NCI-H2081 (cell line): ENCODE data around the gene NQO2.
A peak's percentile ranks its signal among the peaks of the same experiment; 100 is the strongest.
"Not testable (repeated sequence)": the region's sequence is repeated elsewhere in the genome, so short reads cannot be mapped to it uniquely, and the experiment has no call there.

Source experiments
- DNase-seq, 2 experiments: peaks; one replicate each; lab custom pipeline; 2025; lab: John Stamatoyannopoulos, UW

Gene NQO2

DNA sequence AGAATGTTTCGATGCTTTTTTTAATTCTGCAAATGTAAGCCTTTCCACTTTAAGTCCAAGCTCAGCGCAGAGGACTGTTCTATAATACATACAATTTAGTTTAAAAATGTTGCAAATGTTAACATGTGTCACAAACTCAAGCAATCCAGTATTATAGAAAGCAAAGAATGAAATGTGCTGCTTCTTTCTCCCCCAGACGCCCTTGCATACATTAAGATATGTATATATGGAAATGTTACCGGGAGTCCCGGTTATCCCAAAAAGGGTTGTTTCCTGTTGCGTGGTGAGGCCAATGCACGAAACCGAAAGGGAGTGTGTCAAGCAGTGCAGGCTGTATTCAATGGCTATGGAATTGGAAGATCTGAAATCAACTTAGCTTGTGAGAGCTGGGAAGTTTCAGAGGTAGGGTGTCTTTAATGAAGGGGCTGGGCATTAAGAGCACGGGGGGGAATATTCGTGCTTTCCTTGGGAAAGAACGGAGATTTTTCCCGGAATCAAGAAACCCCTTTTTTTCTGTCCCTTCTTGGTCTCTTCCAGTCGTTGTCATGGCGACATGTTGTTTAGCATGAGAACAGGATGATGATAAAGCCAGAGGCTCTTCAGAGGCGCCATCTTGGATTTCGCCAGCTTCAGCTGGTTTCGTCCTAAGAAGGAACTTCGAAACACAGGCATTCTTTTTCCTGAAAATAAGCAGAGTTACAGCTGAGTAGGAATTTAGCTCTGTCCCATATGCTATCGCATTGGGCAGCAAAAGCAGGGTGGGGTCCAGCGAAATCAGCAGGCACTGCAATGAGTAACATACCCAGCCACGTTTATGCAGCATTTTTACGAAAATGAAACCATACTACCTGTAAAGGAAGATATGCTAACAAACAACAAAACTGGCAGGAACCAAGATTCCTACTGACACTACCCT is 10.1 kb upstream of the NQO2 start:
- peak; percentile 91 to 95 for DNase-seq

- peak; percentile 29 to 42 for DNase-seq
Measured at GRCh38 chr6:2990248-2990931, 9.3 kb upstream of the NQO2 start.

GRCh38 chr6:2990932-2991506 is 8.7 kb upstream of the NQO2 start:
- DNase-seq: no peak

DNA sequence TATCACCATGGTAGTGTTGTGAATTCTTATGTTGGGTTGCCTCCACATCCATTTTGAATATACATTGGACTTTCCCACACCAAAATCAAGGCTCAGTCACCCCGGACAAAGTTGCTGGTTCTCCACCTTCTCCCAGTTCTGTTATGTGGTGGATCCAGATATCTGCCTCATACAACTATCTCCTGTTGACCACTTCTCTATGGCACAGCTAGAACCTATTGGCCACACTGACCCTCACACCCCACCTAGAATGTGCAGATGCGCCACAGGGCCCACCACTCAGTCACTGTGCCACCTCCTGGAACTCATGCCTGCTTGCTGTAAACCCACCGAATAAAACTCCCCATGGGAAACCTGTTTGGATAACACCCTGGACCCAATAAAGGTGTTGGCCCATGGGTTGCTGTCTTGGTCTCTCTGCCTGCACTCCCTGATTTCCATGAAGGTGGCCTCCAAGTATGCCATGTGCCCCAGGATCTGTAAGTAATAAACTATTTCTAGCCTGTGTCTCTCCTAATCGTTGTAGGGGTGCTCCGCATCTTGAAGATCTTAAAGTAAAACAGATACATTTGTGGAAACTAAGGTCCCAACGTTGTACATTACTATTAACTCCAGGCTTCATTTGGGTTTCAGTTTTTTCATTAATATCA is 7.2 kb upstream of the NQO2 start:
- DNase-seq: no peak

DNA sequence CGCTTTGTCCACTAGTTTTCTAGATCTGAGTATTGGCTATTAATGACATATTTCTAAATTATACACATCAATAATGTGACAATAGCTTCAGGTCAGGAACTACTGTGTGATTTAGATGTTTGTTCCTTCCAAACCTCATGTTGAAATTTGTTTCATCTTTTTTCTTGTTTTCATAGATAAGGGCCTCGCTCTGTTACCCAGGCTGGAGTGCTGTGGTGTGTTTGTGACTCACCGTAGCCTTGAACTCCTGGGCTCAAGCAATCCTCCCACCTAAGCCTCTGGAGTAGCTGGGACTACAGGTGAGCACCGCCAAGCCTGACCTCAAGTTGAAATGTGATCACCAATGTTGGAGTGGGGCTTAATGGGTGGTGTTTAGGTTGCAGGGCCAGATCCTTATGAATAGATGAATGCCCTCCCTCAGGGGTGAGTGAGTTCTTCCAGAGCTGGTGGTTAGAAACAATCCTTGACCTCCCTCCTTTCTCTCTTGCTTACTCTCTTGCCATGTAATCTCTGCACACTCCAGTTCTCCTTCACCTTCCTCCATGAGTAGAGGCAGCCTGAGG is 5.9 kb upstream of the NQO2 start:
- no peak for DNase-seq

GRCh38 chr6:2998249-2998997 is 1.3 kb upstream of the NQO2 start:
- DNase-seq: not testable (repeated sequence)

DNA sequence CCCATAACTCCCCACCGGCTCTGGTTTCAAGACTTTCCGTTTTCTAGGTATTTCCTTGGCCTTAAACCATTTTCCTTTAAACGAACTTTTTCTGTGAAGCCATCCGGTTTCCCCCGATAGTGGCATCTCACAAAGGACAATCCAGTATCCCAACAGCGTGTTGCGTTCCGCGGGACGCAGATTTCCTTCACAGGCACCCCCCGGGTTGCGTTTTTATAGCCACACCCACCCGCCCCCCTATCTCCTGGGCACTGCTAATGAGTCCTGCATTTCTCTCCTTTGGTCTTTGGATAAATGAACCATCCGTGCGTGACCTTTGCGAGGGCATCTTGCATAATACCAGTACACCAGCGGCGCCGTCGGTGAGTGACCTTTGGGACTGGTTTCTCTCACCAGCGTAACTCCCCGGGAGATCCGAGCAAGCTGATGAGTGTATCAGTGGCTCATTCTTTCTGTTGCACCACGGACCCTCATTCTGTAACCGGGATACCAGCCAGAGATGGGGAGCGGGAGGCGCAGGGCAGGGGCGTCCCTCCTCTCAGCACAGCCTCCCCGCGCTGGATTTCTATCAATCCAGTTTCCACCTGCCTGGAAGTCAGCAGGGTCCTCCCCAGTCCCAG is 586 bp upstream of the NQO2 start:
- DNase-seq: no peak

DNA sequence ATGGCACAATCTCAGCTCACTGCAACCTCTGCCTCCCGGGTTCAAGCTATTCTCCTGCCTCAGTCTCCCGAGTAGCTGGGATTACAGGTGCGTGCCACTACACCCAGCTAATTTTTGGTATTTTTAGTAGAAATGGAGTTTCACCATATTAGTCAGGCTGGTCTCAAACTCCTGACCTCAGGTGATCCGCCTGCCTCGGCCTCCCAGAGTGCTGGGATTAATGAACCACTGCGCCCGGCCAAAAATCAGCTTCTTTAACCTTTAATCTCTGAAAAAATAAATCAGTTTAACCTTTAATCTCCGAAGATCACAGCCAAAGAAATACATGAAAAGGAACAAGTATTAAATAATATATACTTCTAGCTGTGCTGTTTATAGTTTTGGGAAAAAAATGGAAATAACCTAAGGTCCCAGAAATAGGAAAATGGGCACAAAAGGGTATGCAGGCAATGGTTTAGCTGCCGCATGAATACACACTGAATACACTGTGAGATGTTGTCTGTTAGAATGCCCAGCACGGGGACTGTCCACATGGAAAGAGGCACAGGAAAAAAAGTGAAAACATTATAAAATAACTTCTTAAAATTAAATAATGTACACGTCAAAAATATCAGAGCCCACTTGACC is 1.6 kb downstream of the NQO2 start:
- no peak for DNase-seq

DNA sequence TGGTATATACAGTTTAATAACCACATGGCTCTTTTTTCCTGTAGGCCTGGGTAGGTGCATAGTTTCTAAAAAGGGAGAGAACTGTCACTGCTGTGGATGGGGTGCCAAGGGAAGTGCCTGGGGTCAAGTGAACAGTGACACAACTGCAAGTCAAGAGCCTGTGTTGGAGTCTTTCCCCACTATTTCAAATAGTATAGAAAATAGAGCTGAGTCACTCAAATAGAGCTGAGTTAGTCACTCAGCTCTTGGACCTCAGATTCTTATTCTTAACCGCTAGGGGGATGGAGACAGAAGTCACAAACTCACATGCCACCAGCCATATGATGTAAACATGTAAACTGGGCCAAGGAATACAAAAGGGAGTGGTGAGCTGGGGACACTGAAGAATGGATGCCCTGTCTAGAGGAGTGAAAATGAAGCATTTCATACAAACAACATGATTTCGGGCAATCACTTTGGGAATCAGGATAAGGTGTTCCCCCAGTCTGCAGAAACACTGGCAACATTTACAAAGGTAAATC is 2.1 kb downstream of the NQO2 start:
- DNase-seq: no peak

DNA sequence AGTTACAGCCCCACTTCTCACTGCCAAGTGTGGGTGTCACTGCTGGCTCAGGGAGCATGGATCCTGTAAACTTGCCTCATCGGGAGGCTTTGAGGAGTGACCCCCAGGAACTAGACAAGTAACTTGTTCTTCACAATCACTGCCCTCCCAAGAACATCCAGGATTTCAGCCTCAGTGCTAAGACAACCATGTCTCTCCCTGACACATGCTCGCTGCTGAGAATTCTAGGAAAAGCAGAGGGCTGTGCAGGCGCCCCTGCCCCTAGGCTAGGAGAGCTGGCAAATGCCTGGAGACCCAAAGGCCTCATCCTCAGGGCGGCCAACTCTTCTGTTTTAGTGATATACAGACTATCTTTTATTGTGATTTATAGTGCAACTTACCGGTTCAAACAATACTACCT is 3.5 kb downstream of the NQO2 start:
- DNase-seq: not testable (repeated sequence)

GRCh38 chr6:3005077-3005476 is 5.4 kb downstream of the NQO2 start:
- no peak for DNase-seq

DNA sequence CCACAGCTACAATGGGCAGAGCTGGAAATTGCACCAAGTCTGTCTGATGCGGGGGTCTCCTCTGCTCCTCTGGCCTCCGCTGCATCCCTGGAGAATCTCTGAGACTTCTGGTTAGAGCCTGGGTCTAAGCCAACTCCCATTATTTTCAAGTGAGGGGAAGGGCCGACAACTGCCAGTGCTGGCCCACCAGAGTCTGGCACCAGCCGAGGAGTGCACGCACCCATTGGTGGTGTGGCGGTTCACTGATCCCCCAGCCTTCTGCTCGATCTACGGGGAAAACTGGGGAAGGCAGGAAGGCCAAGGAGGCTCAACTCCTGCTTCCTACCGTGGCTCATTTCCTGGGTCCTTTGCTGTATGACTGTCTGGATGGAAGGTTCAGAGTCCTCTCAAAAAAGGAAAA is 6.2 kb downstream of the NQO2 start:
- DNase-seq: no peak

DNA sequence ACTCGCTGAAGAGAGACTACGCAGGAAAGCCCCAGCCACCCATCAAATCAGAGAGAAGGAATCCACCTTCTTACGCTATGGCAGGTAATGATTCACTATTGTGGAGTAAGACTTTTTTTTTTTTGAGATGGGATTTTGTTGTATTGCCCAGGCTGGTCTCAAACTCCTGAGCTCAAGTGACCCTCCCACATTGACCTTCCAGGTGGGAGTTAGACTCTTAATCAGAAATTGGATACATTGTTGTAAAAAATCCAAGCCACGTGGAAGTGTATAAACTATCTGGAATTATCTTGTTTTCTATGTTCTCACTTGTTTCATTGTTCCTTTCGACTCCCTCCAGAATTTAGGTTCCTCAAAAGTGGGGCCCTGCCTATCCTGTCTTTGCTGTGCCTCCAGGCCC is 6.8 kb downstream of the NQO2 start:
- DNase-seq: no peak

DNA sequence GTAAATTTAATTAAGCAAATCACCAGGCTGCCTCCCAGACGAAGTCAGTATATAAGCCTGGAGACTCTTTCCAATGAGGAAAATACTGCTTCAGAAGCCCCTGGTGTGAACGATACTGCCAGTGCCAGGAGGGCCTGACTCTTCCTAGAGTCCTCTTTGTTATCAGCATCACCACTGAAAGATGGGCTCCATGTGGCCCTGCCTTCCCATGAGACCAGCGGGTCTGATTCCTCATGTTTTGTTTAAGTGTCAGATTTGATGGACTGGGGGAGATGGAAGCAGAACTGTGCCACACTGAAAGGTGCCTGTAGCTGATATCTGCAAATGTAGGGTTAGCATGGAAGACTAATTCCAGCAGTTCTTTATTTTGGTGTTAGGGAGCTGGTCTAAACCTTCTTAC is 7.9 kb downstream of the NQO2 start:
- DNase-seq: no peak

DNA sequence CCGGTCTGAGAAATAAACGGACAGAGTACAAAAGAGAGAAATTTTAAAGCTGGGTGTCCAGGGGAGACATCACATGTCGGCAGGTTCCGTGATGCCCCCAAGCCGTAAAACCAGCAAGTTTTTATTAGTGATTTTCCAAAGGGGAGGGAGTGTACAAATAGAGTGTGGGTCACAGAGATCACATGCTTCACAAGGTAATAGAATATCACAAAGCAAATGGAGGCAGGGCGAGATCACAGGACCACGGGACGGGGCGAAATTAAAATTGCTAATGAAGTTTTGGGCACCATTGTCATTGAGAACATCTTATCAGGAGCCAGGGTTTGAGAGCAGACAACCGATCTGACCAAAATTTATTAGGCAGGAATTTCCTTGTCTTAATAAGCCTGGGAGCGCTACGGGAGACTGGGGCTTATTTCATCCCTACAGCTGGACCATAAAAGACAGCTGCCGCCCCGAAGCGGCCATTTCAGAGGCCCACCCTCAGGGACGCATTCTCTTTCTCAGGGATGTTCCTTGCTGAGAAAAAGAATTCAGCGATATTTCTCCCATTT is 9.1 kb downstream of the NQO2 start:
- DNase-seq: not testable (repeated sequence)

- DNase-seq: no peak
Measured at GRCh38 chr6:3009930-3010329, 10.2 kb downstream of the NQO2 start.

- DNase-seq: no peak
Measured at GRCh38 chr6:3011158-3011557, 11.5 kb downstream of the NQO2 start.

DNA sequence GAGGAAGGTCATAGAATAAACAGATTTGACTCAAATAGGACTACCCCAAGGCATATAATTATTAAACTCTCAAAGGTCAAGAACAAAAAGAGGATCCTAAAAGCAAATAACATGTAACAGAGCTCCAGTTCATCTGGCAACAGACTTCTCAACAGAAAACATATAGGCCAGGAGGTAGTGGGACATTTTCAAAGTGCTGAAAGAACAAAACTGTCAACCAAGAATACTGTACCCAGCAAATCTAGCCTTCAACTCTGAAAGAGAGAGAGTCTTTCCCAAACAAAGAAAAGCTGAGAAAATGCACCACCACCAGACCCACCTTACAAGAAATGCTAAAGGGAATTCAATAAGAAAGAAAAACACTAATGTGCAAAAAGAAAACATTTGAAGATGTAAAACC is 11.9 kb downstream of the NQO2 start:
- no peak for DNase-seq

DNA sequence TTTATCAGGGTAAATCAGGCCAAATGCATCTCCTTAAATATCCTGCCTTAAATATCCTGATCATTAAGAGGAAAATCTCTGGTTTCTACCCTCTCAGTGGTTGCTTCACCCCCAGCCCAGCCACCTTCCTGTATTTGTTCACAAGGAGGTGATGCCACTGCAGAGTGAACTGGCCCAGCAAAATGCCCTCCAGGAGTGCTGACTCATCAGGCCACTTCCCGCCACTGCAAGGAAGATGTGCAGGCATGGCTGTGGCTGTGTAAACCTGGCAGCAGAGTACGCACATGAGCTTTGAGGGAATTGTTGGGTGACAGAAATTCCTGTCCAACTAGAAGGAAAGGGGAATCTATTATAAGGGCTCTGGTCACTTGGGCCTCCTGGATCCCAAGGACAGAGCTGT is 13.8 kb downstream of the NQO2 start:
- no peak for DNase-seq
